Activated gamma-delta T cell treated with anti-CD3 and anti-CD28 coated beads, Interleukin-2, amount 50 U/mL, for 16 hours (primary cell): ENCODE measurements around the gene FGD5.

Experiments
- DNase-seq: peaks from one replicate; pipeline ENCODE4 v3.0.0-alpha.2; 2020; ENCODE audit warnings: low read depth

The FGD5 gene

GRCh38 chr3:14907043-14907966, 88.5 kb downstream of the FGD5 start:
- DNase-seq: no peak

GRCh38 chr3:14909250-14909649, 90.5 kb downstream of the FGD5 start:
- DNase-seq: no peak

GRCh38 chr3:14911651-14912050, 92.9 kb downstream of the FGD5 start:
- DNase-seq: no peak

- no peak for DNase-seq
These were observed 94.5 kb downstream of the FGD5 start for GRCh38 chr3:14913071-14913925.

GRCh38 chr3:14913926-14914778, 95.4 kb downstream of the FGD5 start:
- DNase-seq: no peak

GRCh38 chr3:14914779-14915117, 96.0 kb downstream of the FGD5 start:
- no peak for DNase-seq

GRCh38 chr3:14915636-14916222, 97.0 kb downstream of the FGD5 start:
- DNase-seq: no peak

GRCh38 chr3:14918356-14918860, 99.6 kb downstream of the FGD5 start:
- no peak for DNase-seq

- no peak for DNase-seq
These were observed 101.8 kb downstream of the FGD5 start for GRCh38 chr3:14920536-14920935.

GRCh38 chr3:14921034-14921616, 102.4 kb downstream of the FGD5 start:
- peak; percentile 70 for DNase-seq

GRCh38 chr3:14921811-14922705, 103.3 kb downstream of the FGD5 start:
- DNase-seq: no peak

GRCh38 chr3:14922863-14923262, 104.1 kb downstream of the FGD5 start:
- DNase-seq: no peak

- DNase-seq: no peak
These were observed 104.7 kb downstream of the FGD5 start for GRCh38 chr3:14923476-14923875.

GRCh38 chr3:14925729-14926591, 107.2 kb downstream of the FGD5 start:
- no peak for DNase-seq

- no peak for DNase-seq
These were observed 107.8 kb downstream of the FGD5 start for GRCh38 chr3:14926592-14926991.

GRCh38 chr3:14927308-14927707, 108.5 kb downstream of the FGD5 start:
- DNase-seq: no peak

- no peak for DNase-seq
These were observed 110.7 kb downstream of the FGD5 start for GRCh38 chr3:14929310-14930074.

- DNase-seq: no peak
These were observed 115.2 kb downstream of the FGD5 start for GRCh38 chr3:14933820-14934425.
